ENCODE results near the gene F7.
"Not testable (repeated sequence)": the region's sequence is repeated elsewhere in the genome, so short reads cannot be mapped to it uniquely, and the experiment has no call there.

F7 gene

DNA sequence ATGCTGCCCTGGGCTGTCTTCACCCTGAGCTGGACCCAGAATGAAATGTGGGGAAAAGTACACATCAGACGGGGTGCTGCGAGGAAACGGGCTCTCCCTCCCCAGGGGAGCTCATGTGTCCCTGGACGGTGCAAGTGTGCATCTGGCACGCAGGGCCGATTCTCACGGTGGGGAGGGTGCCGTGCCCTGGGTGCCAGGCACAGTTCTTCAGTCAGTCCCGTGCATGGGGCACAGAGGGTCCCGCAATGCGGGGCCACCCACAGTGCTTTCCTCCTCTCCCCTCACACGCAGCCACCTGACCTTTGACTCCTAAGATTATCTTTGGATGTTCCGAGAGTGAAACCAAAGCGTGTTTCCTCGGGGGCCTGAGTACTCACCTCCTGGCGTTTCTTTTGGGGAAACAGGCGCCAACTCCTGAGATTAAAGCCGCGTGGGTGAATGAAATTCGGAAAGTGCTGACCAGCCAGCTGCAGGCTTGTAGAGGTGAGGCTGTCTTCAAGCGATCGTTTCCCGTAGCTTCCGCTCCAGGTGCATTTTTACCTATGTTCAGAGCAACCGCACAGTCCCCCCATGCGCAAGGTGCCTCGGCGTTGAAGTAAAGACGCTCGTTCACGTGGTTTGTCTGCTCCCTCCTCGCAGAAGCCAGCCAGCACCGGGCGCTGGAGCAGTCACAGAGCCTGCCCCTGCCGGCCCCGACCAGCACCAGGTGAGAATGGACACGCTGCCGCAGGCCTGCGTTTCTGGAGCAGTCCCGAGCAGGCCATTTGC, 17.5 kb upstream of the F7 start:
- DNase-seq, result no peak

DNA sequence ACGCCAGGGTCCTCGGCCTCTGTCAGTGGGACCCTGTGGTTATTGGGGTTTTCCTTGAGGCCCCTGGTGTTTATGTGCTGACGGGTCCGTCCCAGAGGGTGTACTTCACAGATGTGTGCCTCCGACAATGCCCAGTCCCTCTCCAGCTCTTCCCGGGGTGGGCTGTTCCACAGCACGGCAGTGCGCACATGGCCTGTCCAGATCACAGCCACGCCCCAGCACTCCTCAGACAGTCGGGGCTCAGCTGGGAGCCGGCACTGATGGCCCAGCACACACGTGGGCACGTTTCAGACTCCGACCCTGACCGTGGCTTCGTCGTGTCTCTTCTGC, 16.9 kb upstream of the F7 start:
- no peak for DNase-seq

GRCh38 chr13:113089693-113090414, 15.7 kb upstream of the F7 start:
- no peak for DNase-seq

GRCh38 chr13:113090415-113090770, 15.2 kb upstream of the F7 start:
- no peak for DNase-seq

- no peak for DNase-seq
Measured at GRCh38 chr13:113090806-113091205, 14.8 kb upstream of the F7 start.

DNA sequence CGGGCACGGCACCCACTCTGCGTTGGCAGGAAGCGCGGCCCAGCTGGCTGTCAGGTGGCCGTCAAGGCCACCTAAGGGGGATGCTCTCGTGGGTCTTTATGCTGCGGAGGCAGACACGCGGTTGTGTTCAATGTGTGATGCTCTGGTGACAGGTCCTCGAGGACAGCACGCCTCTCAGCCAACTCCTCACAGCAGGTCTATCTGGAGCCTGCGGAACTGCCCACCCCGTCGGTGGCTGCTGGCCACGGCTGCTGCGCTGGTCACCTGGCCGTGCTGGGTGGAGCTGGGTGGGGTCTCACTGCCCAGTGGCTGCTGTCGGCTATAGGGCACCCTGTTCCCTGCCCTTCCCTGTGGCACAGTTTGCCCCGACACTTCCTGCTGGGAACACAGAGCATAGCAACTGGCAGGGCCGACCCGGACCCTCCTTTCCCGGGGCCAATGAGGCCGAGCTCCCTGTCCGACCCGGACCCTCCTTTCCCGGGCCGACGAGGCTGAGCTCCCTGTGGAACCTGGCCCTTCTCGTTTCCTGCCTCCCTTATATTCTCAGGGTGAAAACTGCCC, 14.3 kb upstream of the F7 start:
- no peak for DNase-seq

DNA sequence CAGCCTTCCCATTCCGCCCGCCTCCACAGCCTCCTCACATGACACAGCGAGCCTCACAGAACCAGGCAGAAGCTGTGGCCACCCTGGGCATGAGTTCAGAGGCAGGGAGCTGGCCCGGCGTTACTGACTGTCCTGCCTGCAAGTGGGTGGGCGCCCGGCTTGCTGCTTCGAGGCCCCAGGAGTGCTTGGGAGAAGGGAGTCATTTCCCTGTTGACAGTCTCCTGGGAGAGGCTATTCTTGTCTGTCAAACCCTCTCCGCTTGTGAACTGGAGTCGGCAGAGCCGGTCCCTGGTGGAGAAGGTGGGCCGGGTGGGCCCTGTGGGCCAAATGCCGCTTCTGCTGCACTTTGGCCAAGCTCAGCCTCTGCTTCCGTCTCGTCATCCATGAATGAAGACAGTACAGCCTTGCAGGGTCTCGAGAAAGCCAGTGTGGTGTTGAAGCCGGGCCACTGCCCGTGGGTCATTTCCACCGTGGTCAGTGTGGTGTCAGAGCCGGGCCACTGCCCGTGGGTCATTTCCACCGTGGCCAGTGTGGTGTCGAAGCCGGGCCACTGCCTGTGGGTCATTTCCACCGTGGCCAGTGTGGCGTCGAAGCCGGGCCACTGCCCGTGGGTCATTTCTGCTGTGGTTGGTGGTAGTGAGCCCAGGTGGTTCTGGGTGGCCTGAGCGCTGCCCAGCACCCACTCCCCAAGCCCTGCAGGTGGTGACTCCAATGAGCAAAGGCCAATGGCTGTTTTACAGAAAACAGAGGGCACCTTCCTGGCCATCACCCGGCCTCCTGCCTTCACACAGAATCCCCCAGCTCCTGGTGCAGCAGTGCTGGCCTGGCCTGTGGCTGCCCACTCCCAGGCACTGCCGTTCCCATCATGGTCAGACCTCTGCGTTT, 13.5 kb upstream of the F7 start:
- no peak for DNase-seq

DNA sequence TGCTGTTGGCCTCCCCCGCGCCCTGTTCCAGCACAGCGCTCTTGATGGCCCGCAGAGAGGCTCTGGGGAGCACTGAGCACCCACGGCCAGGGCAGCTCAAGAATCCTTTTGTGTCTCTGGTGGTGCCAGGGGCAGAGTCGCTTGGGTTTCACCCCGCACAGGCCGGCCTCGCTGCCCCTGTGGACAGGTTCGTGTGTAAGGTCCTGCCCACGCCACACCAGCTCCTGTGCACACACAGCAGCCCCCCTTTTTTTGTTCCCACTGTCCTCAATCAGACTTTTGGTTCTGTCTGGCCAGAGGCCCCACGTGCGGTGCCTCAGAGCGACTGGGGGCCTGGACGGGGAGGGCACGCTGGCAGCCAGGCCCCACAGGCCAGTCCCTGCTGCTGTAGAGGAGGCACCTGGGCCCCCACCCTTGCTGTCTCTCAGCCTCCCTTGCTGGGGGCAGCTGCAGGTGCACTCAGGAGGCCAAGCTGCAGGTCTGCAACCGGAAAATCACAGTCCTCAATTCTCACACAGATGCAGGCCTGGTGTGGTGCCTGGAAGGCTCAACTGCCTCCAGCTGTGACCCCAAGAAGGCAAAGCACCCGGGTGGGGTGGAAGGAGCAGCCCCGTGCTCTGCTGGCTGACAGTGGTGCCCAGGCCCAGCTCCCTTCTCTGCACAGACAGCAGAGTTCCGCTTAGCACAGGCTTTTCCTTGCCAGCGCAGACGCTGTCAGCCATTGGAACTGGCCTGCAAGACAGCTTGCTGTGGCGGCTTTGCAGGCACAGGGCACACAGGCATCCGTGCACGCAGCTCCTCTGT, 12.6 kb upstream of the F7 start:
- DNase-seq, result no peak

- DNase-seq, result no peak
Measured at GRCh38 chr13:113093580-113094409, 11.8 kb upstream of the F7 start.

- no peak for DNase-seq
Measured at GRCh38 chr13:113094410-113094800, 11.2 kb upstream of the F7 start.

DNA sequence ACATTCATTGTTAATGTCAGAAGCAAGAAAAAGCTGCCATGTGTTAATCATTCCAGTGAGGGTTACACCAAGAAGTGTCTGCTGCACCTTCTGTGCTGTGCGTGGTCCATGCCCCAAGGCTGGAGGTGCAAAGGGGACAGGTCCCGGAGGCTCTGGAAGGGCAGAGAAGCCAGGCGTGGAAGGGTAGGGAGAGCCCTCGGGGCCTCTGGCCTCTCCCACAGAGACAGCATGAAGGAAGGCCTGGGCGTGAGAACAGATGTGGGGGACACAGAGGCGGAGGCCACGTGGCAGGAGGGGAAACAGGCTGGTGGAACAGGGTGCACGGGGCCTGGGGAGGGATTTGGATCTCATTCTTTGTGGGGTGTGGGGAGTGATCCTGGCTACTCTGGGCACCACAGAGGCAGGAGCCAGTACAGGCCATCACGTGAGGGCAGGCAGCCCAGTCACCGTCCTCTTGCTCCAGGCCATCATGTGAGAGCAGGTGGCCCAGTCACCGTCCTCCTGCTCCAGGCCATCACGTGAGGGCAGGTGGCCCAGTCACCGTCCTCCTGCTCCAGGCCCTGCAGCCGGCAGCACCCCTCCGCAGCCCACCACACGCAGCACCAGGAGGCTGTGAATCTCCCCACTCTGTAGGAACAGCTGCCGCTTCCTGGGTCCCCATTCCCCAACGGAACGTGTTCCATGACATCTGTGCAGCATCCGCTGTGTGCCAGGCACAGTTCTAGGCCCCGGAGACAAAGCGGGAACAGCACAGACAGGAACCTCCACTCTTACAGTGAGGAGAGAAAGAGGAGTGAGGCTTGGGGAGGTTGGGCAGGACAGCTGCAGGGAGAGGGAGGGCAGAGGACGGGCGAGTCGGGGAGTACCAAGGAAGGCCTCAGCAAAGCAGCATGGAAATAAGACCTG, 10.2 kb upstream of the F7 start:
- DNase-seq, result no peak

- DNase-seq, result no peak
Measured at GRCh38 chr13:113096052-113096744, 9.4 kb upstream of the F7 start.

GRCh38 chr13:113096745-113097305, 8.8 kb upstream of the F7 start:
- DNase-seq, result no peak

DNA sequence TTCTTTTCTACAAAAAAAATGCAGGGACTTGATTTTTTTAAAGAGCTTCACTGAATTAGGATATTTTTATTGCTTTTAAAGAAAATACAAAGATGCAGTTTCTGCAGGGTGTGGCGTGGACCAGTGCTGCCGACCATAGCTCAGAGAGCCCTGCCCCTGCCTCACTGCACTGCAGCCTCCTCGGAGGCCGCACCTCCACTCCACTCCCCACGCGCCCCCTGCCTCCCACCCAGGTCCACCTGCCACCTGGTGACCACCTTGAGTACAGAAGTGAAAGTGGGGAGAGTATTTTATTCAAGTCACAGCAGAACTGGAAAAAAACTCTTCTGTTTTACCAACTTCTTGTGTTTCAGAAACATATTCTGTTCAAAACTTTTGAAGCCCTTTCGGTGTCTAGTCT, 7.9 kb upstream of the F7 start:
- DNase-seq, result no peak

- DNase-seq, result no peak
Measured at GRCh38 chr13:113098162-113098732, 7.3 kb upstream of the F7 start.

GRCh38 chr13:113099142-113099541, 6.4 kb upstream of the F7 start:
- no peak for DNase-seq

GRCh38 chr13:113102302-113102701, 3.3 kb upstream of the F7 start:
- DNase-seq, result not testable (repeated sequence)

GRCh38 chr13:113102727-113103126, 2.9 kb upstream of the F7 start:
- DNase-seq, result no peak

- DNase-seq, result no peak
Measured at GRCh38 chr13:113103646-113104045, 1.9 kb upstream of the F7 start.

Measured in NCI-H1105 (cell line).